Upper lobe of left lung (tissue), 4 donors: ENCODE data around the gene THEM5.

Experiments used
- CTCF ChIP-seq, 6 experiments: fragments of 450-650 bp in 4 of 6; fragments of 200-600 bp in 2 of 6; sonication (generic) in 2 of 6; IDR thresholded peaks; one replicate each; pipeline ENCODE4 v1.5.1; 2016 to 2019; ENCODE audit warnings: antibody characterized with exemption in 6 of 6
- EP300 ChIP-seq, 4 donors: sonication (generic); formaldehyde crosslinking; IDR thresholded peaks; one replicate each; pipeline ENCODE4 v1.5.1; 2017; ENCODE audit warnings: antibody characterized with exemption in 4 of 4, control low read depth in 2 of 4

DNA sequence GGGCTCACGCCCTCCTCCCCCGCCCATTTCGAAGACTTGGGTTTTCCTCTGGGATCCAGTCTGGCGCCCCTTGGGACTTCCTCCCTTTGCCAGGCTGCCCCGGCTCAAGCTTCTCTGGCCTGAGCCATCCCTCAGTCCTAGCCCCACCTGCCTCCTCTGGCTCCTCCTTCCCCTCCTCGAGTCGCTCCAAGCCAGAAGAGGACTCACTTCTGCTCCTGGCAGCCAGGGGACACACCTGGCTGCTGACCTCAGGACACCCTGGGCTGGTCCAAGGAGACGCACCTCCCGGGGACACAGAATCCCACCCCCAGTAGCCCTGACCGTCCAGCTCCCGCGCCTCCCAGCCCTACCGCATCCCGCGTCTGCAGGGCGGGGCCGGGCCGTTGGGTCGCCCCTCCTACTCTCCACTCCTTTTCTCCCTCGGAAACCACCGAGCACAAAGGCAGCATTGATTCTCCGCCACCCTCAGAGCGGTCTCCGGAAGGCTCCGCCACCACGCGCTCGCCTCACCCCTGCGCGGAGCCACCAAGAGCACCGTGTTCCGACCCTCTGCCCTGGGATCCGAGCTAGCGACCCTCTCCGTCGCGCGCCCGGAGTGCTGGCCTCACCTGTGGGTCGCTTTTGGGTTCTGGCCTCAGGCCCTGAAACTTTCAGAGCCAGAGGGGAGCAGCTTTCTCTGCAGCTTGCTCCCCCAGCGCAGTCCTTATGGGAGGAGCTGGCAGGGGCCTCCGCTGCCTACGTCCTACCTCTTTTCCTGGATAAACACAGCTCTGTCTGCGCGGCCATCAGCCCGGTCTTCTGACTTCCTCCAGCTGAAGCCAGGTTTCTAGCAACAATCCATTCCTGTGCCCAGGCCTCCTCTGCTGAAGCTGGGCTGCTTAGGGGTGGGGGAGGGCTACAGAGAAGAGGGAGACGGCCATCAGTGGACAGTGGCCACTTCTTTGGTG lies 13.8 kb downstream of the THEM5 start, which contains the start of gene C2CD4D:
- TF ChIP-seq CTCF (IDR thresholded peaks at IDR 0.05) (peak in 2 of 6 experiments; percentile 16 to 19), EP300 (IDR thresholded peaks at IDR 0.05) (no peak)
